Mesothelial cell of epicardium (in vitro differentiated cells): ENCODE measurements around the gene RAB38. TPM values are rescaled to one million over a fixed set of nuclear protein-coding genes. Genes with fewer than 3 reads are reported as not detected.
A peak's percentile ranks its signal among the peaks of the same experiment; 100 is the strongest.

Source experiments
- DNase-seq, 2 experiments: peaks; one replicate each; pipeline ENCODE4 v3.0.0; 2021; ENCODE audit warnings: low spot score in 2 of 2; ENCODE audit not compliant: unreplicated experiment in 2 of 2
- H3K27ac Mint-ChIP-seq: 2 replicates; pipeline ENCODE4 v1.8.0; 2021; ENCODE audit warnings: mixed read lengths
- H3K27me3 Mint-ChIP-seq: 2 replicates; pipeline ENCODE4 v1.8.0; 2021; ENCODE audit warnings: low read depth, mixed read lengths
- H3K36me3 Mint-ChIP-seq: 2 replicates; pipeline ENCODE4 v1.8.0; 2021; ENCODE audit warnings: mixed read lengths
- H3K4me1 Mint-ChIP-seq: 2 replicates; pipeline ENCODE4 v1.8.0; 2021; ENCODE audit warnings: mixed read lengths
- H3K4me3 Mint-ChIP-seq: 2 replicates; pipeline ENCODE4 v1.8.0; 2021; ENCODE audit warnings: mild to moderate bottlenecking, moderate library complexity, mixed read lengths
- H3K9me3 Mint-ChIP-seq: 2 replicates; pipeline ENCODE4 v1.8.0; 2021; ENCODE audit warnings: mixed read lengths
- total RNA-seq: library from RNA; stranded (reverse); gene quantifications from 3 replicates; pipeline ENCODE4 v1.2.1, GENCODE V29; 2021
- TF ChIP-seq, protein P1 (sequence below): fragments of 200-600 bp; sonication (generic); IDR thresholded peaks from one replicate; pipeline ENCODE4 v1.5.0; 2021; ENCODE audit warnings: antibody characterized with exemption; ENCODE audit not compliant: unreplicated experiment

RAB38 gene
- total RNA-seq, 1 donor from 2014 or later, result 44.3 TPM

DNA sequence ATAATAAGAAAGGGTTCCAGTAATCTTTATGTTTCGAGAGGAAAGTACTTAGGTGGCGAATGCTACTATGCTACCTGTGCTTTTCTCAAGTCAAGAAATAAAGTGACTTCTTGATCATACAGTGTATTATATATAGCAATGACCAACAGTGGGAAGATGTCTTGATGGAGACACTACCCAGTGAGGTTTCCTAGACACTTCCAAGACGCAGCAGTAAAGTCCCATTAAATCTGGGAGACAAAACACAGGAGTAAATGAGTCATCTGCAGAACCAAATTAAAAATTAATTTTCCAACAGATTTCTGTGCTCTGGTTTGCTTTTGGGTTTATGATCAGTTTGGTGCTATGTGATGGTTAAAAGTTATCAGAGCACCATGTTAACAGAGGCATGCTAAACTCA lies 29.1 kb upstream of the RAB38 start:
- Mint-ChIP-seq H3K4me1 (peaks cover 12% of the 10 kb centered on the region), H3K4me3 (no peak overlapping the region), H3K27ac (no peak overlapping the region), H3K9me3 (peaks cover 28% of the 10 kb centered on the region), H3K36me3 (no peaks in the 10 kb centered on the region), H3K27me3 (no peaks in the 10 kb centered on the region)
- no peak for DNase-seq
- TF ChIP-seq, protein P1, sequence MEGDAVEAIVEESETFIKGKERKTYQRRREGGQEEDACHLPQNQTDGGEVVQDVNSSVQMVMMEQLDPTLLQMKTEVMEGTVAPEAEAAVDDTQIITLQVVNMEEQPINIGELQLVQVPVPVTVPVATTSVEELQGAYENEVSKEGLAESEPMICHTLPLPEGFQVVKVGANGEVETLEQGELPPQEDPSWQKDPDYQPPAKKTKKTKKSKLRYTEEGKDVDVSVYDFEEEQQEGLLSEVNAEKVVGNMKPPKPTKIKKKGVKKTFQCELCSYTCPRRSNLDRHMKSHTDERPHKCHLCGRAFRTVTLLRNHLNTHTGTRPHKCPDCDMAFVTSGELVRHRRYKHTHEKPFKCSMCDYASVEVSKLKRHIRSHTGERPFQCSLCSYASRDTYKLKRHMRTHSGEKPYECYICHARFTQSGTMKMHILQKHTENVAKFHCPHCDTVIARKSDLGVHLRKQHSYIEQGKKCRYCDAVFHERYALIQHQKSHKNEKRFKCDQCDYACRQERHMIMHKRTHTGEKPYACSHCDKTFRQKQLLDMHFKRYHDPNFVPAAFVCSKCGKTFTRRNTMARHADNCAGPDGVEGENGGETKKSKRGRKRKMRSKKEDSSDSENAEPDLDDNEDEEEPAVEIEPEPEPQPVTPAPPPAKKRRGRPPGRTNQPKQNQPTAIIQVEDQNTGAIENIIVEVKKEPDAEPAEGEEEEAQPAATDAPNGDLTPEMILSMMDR, result no peak

- H3K9me3 Mint-ChIP-seq, result peaks cover 32% of the 10 kb centered on the region
- peaks cover 16% of the 10 kb centered on the region for H3K4me1 Mint-ChIP-seq
- peaks cover 2% of the 10 kb centered on the region for H3K36me3 Mint-ChIP-seq
- no peaks in the 10 kb centered on the region for H3K27me3 Mint-ChIP-seq
- no peak overlapping the region for H3K4me3 Mint-ChIP-seq
- no peak for DNase-seq
- H3K27ac Mint-ChIP-seq, result no peak overlapping the region
- TF ChIP-seq, protein P1, result no peak
Measured at GRCh38 chr11:88203604-88204003, 28.4 kb upstream of the RAB38 start.

DNA sequence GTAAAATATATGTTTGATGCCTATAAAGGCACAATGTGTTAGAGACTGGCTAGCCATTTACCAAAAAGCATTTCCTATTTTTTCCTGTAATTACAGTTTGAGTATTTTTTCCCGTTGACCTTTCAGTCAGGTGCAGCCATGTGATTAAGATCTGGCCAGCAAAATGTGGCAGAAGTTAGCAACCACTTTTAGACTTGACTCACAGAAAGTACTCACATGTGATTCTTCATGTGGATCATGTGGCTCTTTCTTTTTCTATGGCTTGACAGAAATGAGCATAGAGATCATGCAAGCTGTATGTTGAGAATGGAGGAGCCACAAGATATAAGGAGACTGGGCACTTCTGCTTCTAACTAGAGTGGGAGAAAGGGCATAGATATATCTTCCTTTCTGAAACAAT lies 27.3 kb upstream of the RAB38 start:
- TF ChIP-seq, protein P1, result no peak
- no peak overlapping the region for H3K4me3 Mint-ChIP-seq
- peaks cover 10% of the 10 kb centered on the region for H3K36me3 Mint-ChIP-seq
- H3K9me3 Mint-ChIP-seq, result peaks cover 42% of the 10 kb centered on the region
- H3K27ac Mint-ChIP-seq, result peak overlapping the region; percentile 41
- no peak for DNase-seq
- H3K4me1 Mint-ChIP-seq, result peaks cover 17% of the 10 kb centered on the region
- H3K27me3 Mint-ChIP-seq, result no peaks in the 10 kb centered on the region

DNA sequence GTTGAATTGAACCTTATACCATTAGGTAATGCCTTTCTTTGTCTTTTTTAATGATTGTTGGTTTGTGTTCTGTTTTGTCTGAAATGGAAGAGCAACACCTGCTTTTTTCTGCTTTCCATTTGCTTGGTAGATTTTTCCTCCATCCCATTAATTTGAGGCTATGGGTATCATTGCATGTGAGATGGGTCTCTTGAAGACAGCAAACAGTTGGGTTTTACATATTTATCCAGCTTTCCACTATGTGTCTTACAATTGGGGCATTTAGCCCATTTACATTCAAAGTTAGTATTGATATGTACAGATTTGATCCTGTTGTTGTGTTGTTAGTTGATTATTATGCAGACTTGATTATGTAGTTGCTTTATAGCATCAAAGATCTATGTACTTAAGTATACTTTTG lies 21.1 kb upstream of the RAB38 start:
- no peak for DNase-seq
- H3K27ac Mint-ChIP-seq, result no peak overlapping the region
- H3K27me3 Mint-ChIP-seq, result no peaks in the 10 kb centered on the region
- TF ChIP-seq, protein P1, result no peak
- H3K36me3 Mint-ChIP-seq, result peaks cover 45% of the 10 kb centered on the region
- no peak overlapping the region for H3K4me3 Mint-ChIP-seq
- H3K9me3 Mint-ChIP-seq, result peaks cover 78% of the 10 kb centered on the region
- peaks cover 10% of the 10 kb centered on the region for H3K4me1 Mint-ChIP-seq

- TF ChIP-seq, protein P1, result no peak
- H3K27me3 Mint-ChIP-seq, result no peaks in the 10 kb centered on the region
- no peak overlapping the region for H3K4me3 Mint-ChIP-seq
- peaks cover 14% of the 10 kb centered on the region for H3K4me1 Mint-ChIP-seq
- H3K27ac Mint-ChIP-seq, result no peak overlapping the region
- DNase-seq, result no peak
- H3K9me3 Mint-ChIP-seq, result peaks cover 73% of the 10 kb centered on the region
- H3K36me3 Mint-ChIP-seq, result peaks cover 45% of the 10 kb centered on the region
Measured at GRCh38 chr11:88195908-88196307, 20.7 kb upstream of the RAB38 start.

- Mint-ChIP-seq H3K9me3 (peaks cover 65% of the 10 kb centered on the region), H3K27ac (no peak overlapping the region), H3K4me1 (peaks cover 22% of the 10 kb centered on the region), H3K27me3 (no peaks in the 10 kb centered on the region), H3K4me3 (no peak overlapping the region), H3K36me3 (peaks cover 45% of the 10 kb centered on the region)
- TF ChIP-seq, protein P1, result no peak
- DNase-seq, result no peak
Measured at GRCh38 chr11:88194990-88195389, 19.7 kb upstream of the RAB38 start.
